ENCODE results near the gene SERPINE1. TPM values are rescaled to one million over a fixed set of nuclear protein-coding genes. Genes with fewer than 3 reads are reported as not detected.
"Not testable (repeated sequence)": the region's sequence is repeated elsewhere in the genome, so short reads cannot be mapped to it uniquely, and the experiment has no call there.

Gene SERPINE1
- total RNA-seq, 1 experiment from 2014 or later, result 25.6 TPM

DNA sequence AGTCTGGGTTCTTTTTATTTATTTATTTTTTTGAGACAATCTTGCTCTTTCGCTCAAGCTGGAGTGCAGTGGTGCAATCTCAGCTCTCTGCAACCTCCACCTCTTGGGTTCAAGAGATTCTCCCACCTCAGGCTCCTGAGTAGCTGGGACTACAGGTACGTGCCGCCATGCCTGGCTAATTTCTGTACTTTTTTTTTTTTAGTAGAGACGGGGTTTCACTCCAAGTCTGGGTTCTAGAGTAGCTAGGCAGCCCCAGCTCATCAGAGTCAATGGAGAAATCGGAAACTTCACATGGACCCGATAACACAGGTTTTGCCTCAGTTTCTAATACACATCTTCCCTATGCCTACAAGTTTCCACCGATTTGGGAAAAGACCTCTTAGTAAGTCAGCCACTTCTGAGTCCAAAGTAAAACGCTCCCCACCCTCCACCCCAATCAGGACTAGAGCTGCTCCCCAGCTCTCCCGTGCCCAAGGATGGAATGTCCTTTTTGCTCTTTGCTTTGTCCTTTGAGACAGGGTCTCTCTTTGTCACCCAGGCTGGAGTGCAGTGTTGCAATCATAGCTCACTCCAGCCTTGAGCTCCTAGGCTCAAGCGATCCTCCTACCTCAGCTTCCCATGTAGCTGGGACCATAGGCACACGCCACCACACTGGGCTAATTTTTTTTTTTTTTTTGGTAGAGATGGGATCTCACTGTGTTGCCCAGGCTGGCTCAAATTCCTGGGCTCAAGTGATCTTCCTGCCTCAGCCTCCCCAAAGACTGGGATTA lies 3.8 kb upstream of the SERPINE1 start:
- no peak for DNase-seq (ENCODE audit: low read depth in 1 of 2, low spot score in 2 of 2)
- Histone ChIP-seq H3K27me3 (replicated peaks) (no peaks in the 10 kb centered on the region), H3K4me3 (no peak overlapping the region)

GRCh38 chr7:101123703-101124068 lies 3.2 kb upstream of the SERPINE1 start:
- peaks cover 100% of the 10 kb centered on the region for H3K4me1 ChIP-seq (replicated peaks)
- DNase-seq (ENCODE audit: low read depth in 1 of 2, low spot score in 2 of 2), result no peak
- no peaks in the 10 kb centered on the region; the same call in 1 of the 2 replicates for H3K36me3 ChIP-seq
- no peaks in the 10 kb centered on the region for H3K27me3 ChIP-seq (replicated peaks)
- no peaks in the 10 kb centered on the region for H3K9me3 ChIP-seq (replicated peaks)
- H3K4me3 ChIP-seq, result no peak overlapping the region
- no peak overlapping the region for H3K27ac ChIP-seq

More for the DNA sequence above, 3.8 kb upstream of the SERPINE1 start:
- peaks cover 99% of the 10 kb centered on the region for H3K4me1 ChIP-seq (replicated peaks)
- H3K36me3 ChIP-seq, result no peaks in the 10 kb centered on the region
- no peaks in the 10 kb centered on the region for H3K9me3 ChIP-seq (replicated peaks)
- H3K27ac ChIP-seq, result peak overlapping the region; percentile 86

DNA sequence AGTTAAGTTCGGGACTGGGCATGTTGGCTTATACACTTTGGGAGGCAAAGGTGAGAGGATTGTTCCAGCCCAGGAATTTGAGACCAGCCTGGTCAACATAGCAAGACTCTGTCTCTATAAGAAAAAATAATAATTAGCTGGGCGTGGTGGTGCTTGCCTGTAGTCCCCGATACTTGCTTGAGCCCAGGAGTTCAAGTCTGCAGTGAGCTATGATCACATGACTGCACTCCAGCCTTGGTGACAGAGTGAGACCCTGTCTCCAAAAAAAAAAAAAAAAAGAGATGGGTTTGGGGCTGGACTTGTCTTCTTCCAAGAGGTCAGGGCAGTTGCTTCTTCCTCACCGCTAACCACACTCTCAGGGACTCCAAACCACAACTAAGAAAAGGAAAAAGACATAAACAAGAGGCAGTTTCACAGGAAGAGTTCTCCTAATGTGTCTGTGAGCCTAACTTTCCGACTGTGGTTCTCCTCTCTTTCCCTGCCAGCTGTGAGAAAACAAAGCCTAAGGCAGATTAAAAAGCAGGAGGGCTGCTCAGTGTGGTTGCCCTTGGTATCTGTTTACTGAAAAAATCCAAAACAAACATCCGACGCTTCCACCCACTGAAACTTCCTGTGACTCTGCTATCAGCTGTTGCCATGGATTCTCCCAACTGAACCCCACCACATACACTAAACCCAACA lies 2.4 kb upstream of the SERPINE1 start:
- Histone ChIP-seq H3K4me3 (no peak overlapping the region), H3K36me3 (no peaks in the 10 kb centered on the region; the same call in 1 of the 2 replicates), H3K27me3 (replicated peaks) (no peaks in the 10 kb centered on the region), H3K9me3 (replicated peaks) (no peaks in the 10 kb centered on the region), H3K4me1 (replicated peaks) (peaks cover 92% of the 10 kb centered on the region), H3K27ac (peak overlapping the region; percentile 99)
- DNase-seq (ENCODE audit: low read depth in 1 of 2, low spot score in 2 of 2), result peak; percentile 82 to 94

GRCh38 chr7:101125989-101126650 lies 784 bp upstream of the SERPINE1 start:
- Histone ChIP-seq H3K9me3 (replicated peaks) (no peaks in the 10 kb centered on the region), H3K27ac (peak overlapping the region; percentile 99), H3K4me1 (replicated peaks) (peaks cover 76% of the 10 kb centered on the region), H3K36me3 (peaks cover 10% of the 10 kb centered on the region), H3K4me3 (no peak overlapping the region), H3K27me3 (replicated peaks) (no peaks in the 10 kb centered on the region)
- peak; percentile 72 to 76 for DNase-seq (ENCODE audit: low read depth in 1 of 2, low spot score in 2 of 2)

DNA sequence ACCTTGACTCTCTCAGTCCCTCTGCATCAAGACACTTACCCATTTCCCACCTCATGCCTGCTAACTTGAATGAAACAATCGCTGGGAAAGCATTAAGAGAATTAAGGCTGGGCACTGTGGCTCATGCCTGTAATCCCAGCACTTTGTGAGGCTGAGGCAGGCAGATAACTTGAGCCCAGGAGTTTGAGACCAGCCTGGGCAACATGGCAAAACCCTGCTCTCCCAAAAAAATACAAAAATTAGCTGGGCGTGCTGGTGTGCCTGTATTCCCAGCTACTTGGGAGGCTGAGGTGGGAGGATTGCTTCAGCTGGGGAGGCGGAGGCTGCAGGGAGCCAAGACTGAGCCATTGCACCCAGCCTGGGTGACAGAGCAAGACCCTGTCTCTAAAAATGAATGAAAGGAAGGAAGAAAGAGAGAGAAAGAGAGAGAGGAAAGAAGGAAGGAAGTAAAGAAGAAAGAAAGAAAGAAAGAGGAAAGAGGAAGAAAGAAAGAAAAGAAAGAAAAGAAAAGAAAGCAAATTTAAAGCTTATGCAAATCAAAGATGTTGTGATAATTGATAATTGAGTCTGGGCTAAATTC lies 646 bp downstream of the SERPINE1 start:
- H3K4me3 ChIP-seq, result peak overlapping the region; percentile 18
- no peak for DNase-seq (ENCODE audit: low read depth in 1 of 2, low spot score in 2 of 2)
- peaks cover 61% of the 10 kb centered on the region for H3K4me1 ChIP-seq (replicated peaks)
- H3K27me3 ChIP-seq (replicated peaks), result no peaks in the 10 kb centered on the region
- no peaks in the 10 kb centered on the region for H3K9me3 ChIP-seq (replicated peaks)
- H3K27ac ChIP-seq, result no peak overlapping the region
- peaks cover 21% of the 10 kb centered on the region for H3K36me3 ChIP-seq

GRCh38 chr7:101128040-101128834 lies 1.3 kb downstream of the SERPINE1 start:
- Histone ChIP-seq H3K4me3 (no peak overlapping the region), H3K27me3 (replicated peaks) (no peaks in the 10 kb centered on the region), H3K36me3 (peaks cover 21% of the 10 kb centered on the region), H3K27ac (no peak overlapping the region), H3K9me3 (replicated peaks) (no peaks in the 10 kb centered on the region), H3K4me1 (replicated peaks) (peaks cover 54% of the 10 kb centered on the region)
- no peak for DNase-seq (ENCODE audit: low read depth in 1 of 2, low spot score in 2 of 2)

DNA sequence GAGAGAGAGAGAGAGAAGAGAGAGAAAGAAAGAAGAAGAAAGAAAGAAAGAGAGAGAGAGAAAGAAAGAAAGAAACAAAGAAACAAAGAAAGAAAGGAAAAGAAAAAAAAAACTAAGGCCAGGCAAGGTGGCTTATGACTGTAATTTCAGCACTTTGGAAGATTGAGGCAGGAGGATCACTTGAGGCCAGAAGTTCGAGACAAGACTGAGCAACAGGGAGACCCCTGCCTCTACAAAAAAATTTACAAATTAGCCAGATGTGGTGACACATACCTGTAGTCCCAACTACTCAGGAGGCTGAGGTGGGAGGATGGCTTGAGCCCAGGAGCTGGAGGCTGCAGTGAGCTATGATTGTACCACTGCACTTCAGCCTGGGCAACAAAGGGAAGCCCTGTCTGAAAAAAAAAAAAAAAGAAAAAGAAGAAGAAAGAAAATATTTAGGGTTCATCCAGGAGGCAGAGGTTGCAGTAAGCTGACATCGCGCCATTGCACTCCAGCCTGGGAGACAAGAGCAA lies 2.8 kb downstream of the SERPINE1 start:
- Histone ChIP-seq H3K4me1 (replicated peaks) (peaks cover 46% of the 10 kb centered on the region), H3K4me3 (no peak overlapping the region), H3K27ac (no peak overlapping the region), H3K27me3 (replicated peaks) (no peaks in the 10 kb centered on the region), H3K9me3 (replicated peaks) (no peaks in the 10 kb centered on the region), H3K36me3 (peaks cover 25% of the 10 kb centered on the region)
- no peak for DNase-seq (ENCODE audit: low read depth in 1 of 2, low spot score in 2 of 2)

DNA sequence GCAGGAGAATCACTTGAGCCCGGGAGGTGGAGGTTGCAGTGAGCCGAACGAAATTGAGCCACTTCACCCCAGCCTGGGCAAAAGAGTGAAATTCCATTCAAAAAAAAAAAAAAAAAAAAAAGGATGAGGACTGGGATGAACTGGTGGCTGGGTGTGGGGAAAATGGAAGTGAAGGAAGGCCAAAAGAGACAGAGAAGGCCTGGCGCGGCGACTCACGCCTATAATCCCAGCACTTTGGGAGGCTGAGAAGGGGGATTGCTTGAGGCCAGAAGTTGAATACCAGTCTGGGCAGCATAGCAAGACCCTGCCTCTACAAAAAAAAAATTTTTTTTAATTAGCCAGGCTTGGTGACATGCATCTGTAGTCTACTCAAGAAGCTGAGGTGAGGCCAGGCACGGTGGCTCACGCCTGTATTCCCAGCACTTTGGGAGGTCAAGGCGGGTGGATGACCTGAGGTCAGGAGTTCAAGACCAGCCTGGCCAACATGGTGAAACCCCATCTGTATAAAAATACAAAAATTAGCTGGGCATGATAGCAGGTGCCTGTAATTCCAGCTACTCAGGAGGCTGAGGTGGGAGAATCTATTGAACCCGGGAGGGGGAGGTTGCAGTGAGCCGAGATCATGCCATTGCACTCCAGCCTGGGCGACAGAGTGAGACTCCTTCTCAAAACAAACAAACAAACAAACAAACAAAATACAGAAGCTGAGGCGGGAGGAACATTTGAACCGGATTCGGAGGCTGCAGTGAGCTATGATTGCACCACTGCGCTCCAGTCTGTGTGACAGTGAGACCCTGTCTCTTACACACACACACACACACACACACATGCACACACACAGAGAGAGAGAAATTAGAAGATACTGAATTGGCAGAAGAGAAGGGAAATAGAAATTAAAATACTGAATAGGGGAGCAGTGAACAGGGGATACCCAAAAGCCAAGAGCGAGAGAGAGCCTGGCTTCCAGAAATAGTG lies 6.0 kb downstream of the SERPINE1 start:
- peaks cover 29% of the 10 kb centered on the region for H3K4me1 ChIP-seq (replicated peaks)
- H3K27me3 ChIP-seq (replicated peaks); H3K4me3 ChIP-seq; DNase-seq (ENCODE audit: low read depth in 1 of 2, low spot score in 2 of 2); H3K9me3 ChIP-seq (replicated peaks); H3K27ac ChIP-seq: not testable (repeated sequence)
- peaks cover 45% of the 10 kb centered on the region for H3K36me3 ChIP-seq

- Histone ChIP-seq H3K9me3 (replicated peaks) (no peaks in the 10 kb centered on the region), H3K27me3 (replicated peaks) (no peaks in the 10 kb centered on the region), H3K4me1 (replicated peaks) (peaks cover 29% of the 10 kb centered on the region), H3K36me3 (peaks cover 45% of the 10 kb centered on the region), H3K27ac (no peak overlapping the region), H3K4me3 (no peak overlapping the region)
- DNase-seq (ENCODE audit: low read depth in 1 of 2, low spot score in 2 of 2), result no peak
Measured at GRCh38 chr7:101133621-101134398, 6.9 kb downstream of the SERPINE1 start.

GRCh38 chr7:101134399-101134980 lies 7.6 kb downstream of the SERPINE1 start:
- peaks cover 36% of the 10 kb centered on the region for H3K4me1 ChIP-seq (replicated peaks)
- DNase-seq (ENCODE audit: low read depth in 1 of 2, low spot score in 2 of 2), result no peak

DNA sequence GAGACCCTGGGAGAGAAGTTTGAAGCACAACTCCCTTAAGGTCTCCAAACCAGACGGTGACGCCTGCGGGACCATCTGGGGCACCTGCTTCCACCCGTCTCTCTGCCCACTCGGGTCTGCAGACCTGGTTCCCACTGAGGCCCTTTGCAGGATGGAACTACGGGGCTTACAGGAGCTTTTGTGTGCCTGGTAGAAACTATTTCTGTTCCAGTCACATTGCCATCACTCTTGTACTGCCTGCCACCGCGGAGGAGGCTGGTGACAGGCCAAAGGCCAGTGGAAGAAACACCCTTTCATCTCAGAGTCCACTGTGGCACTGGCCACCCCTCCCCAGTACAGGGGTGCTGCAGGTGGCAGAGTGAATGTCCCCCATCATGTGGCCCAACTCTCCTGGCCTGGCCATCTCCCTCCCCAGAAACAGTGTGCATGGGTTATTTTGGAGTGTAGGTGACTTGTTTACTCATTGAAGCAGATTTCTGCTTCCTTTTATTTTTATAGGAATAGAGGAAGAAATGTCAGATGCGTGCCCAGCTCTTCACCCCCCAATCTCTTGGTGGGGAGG lies 10.8 kb downstream of the SERPINE1 start:
- Histone ChIP-seq H3K27ac (peak overlapping the region; percentile 94), H3K9me3 (replicated peaks) (no peaks in the 10 kb centered on the region), H3K4me1 (replicated peaks) (peaks cover 40% of the 10 kb centered on the region), H3K4me3 (no peak overlapping the region), H3K27me3 (replicated peaks) (no peaks in the 10 kb centered on the region), H3K36me3 (peaks cover 24% of the 10 kb centered on the region)
- DNase-seq (ENCODE audit: low read depth in 1 of 2, low spot score in 2 of 2), result no peak

More at GRCh38 chr7:101134399-101134980, 7.6 kb downstream of the SERPINE1 start:
- peaks cover 45% of the 10 kb centered on the region for H3K36me3 ChIP-seq
- no peaks in the 10 kb centered on the region for H3K27me3 ChIP-seq (replicated peaks)
- H3K9me3 ChIP-seq (replicated peaks), result no peaks in the 10 kb centered on the region
- H3K4me3 ChIP-seq, result no peak overlapping the region
- no peak overlapping the region for H3K27ac ChIP-seq

Measured in SJSA1 (cell line).